HG03103 (cell line): Measurements from ENCODE around the gene SMG1.
"Not testable (repeated sequence)": the region's sequence is repeated elsewhere in the genome, so short reads cannot be mapped to it uniquely, and the experiment has no call there.

Experiments
- ATAC-seq: cut with Tn5 transposase; IDR thresholded peaks from one replicate; pipeline ENCODE4 v1.9.1; 2021; ENCODE audit warnings: low read depth; ENCODE audit not compliant: unreplicated experiment

The SMG1 gene

GRCh38 chr16:18802767-18803343, 123.4 kb downstream of the SMG1 start:
- ATAC-seq = no peak

- peak; percentile 94 for ATAC-seq
These were observed 124.8 kb downstream of the SMG1 start, which contains the start of gene ARL6IP1 for GRCh38 chr16:18801145-18801972. Gene ARL6IP1, minus strand, starts transcription at chr16:18801549. Its CDS starts 83 bp downstream, at chr16:18801466.

- ATAC-seq = no peak
These were observed 125.4 kb downstream of the SMG1 start for GRCh38 chr16:18800775-18801144.

- no peak for ATAC-seq
These were observed 125.9 kb downstream of the SMG1 start for GRCh38 chr16:18800293-18800692.

- ATAC-seq = no peak
These were observed 126.7 kb downstream of the SMG1 start for GRCh38 chr16:18799500-18799899.

- no peak for ATAC-seq
These were observed 128.5 kb downstream of the SMG1 start for GRCh38 chr16:18797746-18798145.

GRCh38 chr16:18796377-18796776, 129.8 kb downstream of the SMG1 start:
- no peak for ATAC-seq

GRCh38 chr16:18792836-18793433, 133.3 kb downstream of the SMG1 start:
- ATAC-seq = no peak

GRCh38 chr16:18789850-18790706, 136.1 kb downstream of the SMG1 start, which contains the start of gene RPS15A:
Gene RPS15A, minus strand, starts transcription at chr16:18790334. Its CDS starts 1,221 bp downstream, at chr16:18789113.
- peak; percentile 94 for ATAC-seq

- ATAC-seq = no peak
These were observed 136.7 kb downstream of the SMG1 start for GRCh38 chr16:18789515-18789849.

GRCh38 chr16:18788828-18789514, 137.2 kb downstream of the SMG1 start:
- no peak for ATAC-seq

GRCh38 chr16:18784917-18785623, 141.1 kb downstream of the SMG1 start:
- no peak for ATAC-seq

- no peak for ATAC-seq
These were observed 142.5 kb downstream of the SMG1 start for GRCh38 chr16:18783430-18784341.

GRCh38 chr16:18782697-18783429, 143.3 kb downstream of the SMG1 start:
- ATAC-seq = no peak

GRCh38 chr16:18781232-18781631, 145.0 kb downstream of the SMG1 start:
- not testable (repeated sequence) for ATAC-seq

GRCh38 chr16:18780460-18781026, 145.7 kb downstream of the SMG1 start:
- not testable (repeated sequence) for ATAC-seq

GRCh38 chr16:18777664-18778063, 148.5 kb downstream of the SMG1 start:
- not testable (repeated sequence) for ATAC-seq
